HepG2 (cell line): ENCODE results near the gene C12orf43. TPM values are rescaled to one million over a fixed set of nuclear protein-coding genes. Genes with fewer than 3 reads are reported as not detected.

ENCODE experiments used
- CBFB ChIP-seq: sonication (generic); formaldehyde crosslinking; IDR thresholded peaks from 2 replicates; pipeline ENCODE4 v1.4.0; 2020; ENCODE audit warnings: missing genetic modification reagents
- MED13 ChIP-seq: sonication (generic); formaldehyde crosslinking; IDR thresholded peaks from 2 replicates; pipeline ENCODE4 v1.5.0; 2020; ENCODE audit warnings: missing genetic modification reagents
- PTBP1 ChIP-seq: fragments of 200-400 bp; formaldehyde crosslinking; IDR thresholded peaks from 2 replicates; pipeline ENCODE4 v1.6.1; 2018; ENCODE audit warnings: low read length, low read depth; ENCODE audit not compliant: poor library complexity, severe bottlenecking
- SIX4 ChIP-seq: sonication (generic); formaldehyde crosslinking; IDR thresholded peaks from 2 replicates; pipeline ENCODE4 v1.4.0; 2020; ENCODE audit warnings: missing genetic modification reagents
- ZC3H13 ChIP-seq: sonication (generic); formaldehyde crosslinking; IDR thresholded peaks from 2 replicates; pipeline ENCODE4 v1.8.1; 2023; ENCODE audit warnings: mild to moderate bottlenecking, missing genetic modification reagents, moderate library complexity
- ZFP82 ChIP-seq: sonication (generic); formaldehyde crosslinking; IDR thresholded peaks from 2 replicates; pipeline ENCODE4 v1.5.1; 2020; ENCODE audit warnings: mild to moderate bottlenecking, missing genetic modification reagents, borderline replicate concordance
- ZNF10 ChIP-seq: sonication (generic); formaldehyde crosslinking; IDR thresholded peaks from 2 replicates; pipeline ENCODE4 v1.4.0; 2020; ENCODE audit warnings: mild to moderate bottlenecking, low read depth, missing genetic modification reagents, borderline replicate concordance
- ZNF501 ChIP-seq: sonication (generic); formaldehyde crosslinking; IDR thresholded peaks from 2 replicates; pipeline ENCODE4 v1.5.1; 2020; ENCODE audit warnings: mild to moderate bottlenecking, moderate library complexity, missing genetic modification reagents
- ZNF670 ChIP-seq: sonication (generic); formaldehyde crosslinking; IDR thresholded peaks from 2 replicates; pipeline ENCODE4 v1.8.0; 2022; ENCODE audit warnings: mild to moderate bottlenecking, missing genetic modification reagents, borderline replicate concordance
- ZSCAN31 ChIP-seq: sonication (generic); formaldehyde crosslinking; IDR thresholded peaks from 2 replicates; pipeline ENCODE4 v1.5.0; 2020; ENCODE audit warnings: low read depth, mild to moderate bottlenecking, missing genetic modification reagents
- polyA plus RNA-seq, 8 experiments: library from polyadenylated mRNA; depleted of rRNA in 3 of 8; stranded (reverse) in 7 of 8; unstranded in 1 of 8; fragments of >200 nt; fragmentation: Illumina TruSeq in 4 of 8; extraction: Trizol in 4 of 8; gene quantifications; 2 replicates each; pipeline versions ENCODE4 v1.2.1 to v1.2.3, GENCODE V29; 2011 to 2016; ENCODE audit warnings: low read depth in 4 of 8, missing spikeins in 1 of 8, mixed read lengths in 1 of 8; ENCODE audit not compliant: insufficient read depth in 1 of 8
- total RNA-seq, 5 experiments: library from RNA; depleted of rRNA; stranded (reverse); fragments of >200 nt; fragmentation: Illumina TruSeq; extraction: Trizol; gene quantifications; 2 replicates each; pipeline ENCODE4 v1.2.3, GENCODE V29; 2016; ENCODE audit warnings: low read depth in 1 of 5
- TF ChIP-seq, protein P1 (sequence below): sonication (generic); formaldehyde crosslinking; IDR thresholded peaks from 2 replicates; pipeline ENCODE4 v1.4.0; 2020; ENCODE audit warnings: missing genetic modification reagents
- TF ChIP-seq, protein P2 (sequence below): sonication (generic); formaldehyde crosslinking; IDR thresholded peaks from 2 replicates; pipeline ENCODE4 v1.4.0; 2020; ENCODE audit warnings: missing genetic modification reagents
- TF ChIP-seq, protein P3 (sequence below): fragments of 450-650 bp; IDR thresholded peaks from 2 replicates; pipeline ENCODE4 v1.6.1; 2017; ENCODE audit warnings: mild to moderate bottlenecking
- TF ChIP-seq, protein P4 (sequence below): sonication (generic); formaldehyde crosslinking; IDR thresholded peaks from 2 replicates; pipeline ENCODE4 v1.8.0; 2022; ENCODE audit warnings: mild to moderate bottlenecking, missing genetic modification reagents, borderline replicate concordance
- TF ChIP-seq, protein P5 (sequence below), 2 experiments: sonication (generic) in 1 of 2; formaldehyde crosslinking in 1 of 2; IDR thresholded peaks; 2 replicates each; pipeline versions ENCODE4 v1.5.1 to v1.6.1; 2011 to 2020; ENCODE audit warnings: borderline replicate concordance in 1 of 2, low read depth in 1 of 2, low read length in 1 of 2, mild to moderate bottlenecking in 1 of 2, missing genetic modification reagents in 1 of 2, moderate library complexity in 1 of 2
- TF ChIP-seq, protein P6 (sequence below): sonication (generic); formaldehyde crosslinking; IDR thresholded peaks from 2 replicates; pipeline ENCODE4 v1.8.0; 2022; ENCODE audit warnings: missing genetic modification reagents, low read depth, mild to moderate bottlenecking, borderline replicate concordance

The C12orf43 gene
- total and polyA plus RNA-seq, 2 of the 13 experiments (the other 11 are each of a cell fraction or from before 2014, with no cell fraction given), result 7.9 to 11.1 TPM

DNA sequence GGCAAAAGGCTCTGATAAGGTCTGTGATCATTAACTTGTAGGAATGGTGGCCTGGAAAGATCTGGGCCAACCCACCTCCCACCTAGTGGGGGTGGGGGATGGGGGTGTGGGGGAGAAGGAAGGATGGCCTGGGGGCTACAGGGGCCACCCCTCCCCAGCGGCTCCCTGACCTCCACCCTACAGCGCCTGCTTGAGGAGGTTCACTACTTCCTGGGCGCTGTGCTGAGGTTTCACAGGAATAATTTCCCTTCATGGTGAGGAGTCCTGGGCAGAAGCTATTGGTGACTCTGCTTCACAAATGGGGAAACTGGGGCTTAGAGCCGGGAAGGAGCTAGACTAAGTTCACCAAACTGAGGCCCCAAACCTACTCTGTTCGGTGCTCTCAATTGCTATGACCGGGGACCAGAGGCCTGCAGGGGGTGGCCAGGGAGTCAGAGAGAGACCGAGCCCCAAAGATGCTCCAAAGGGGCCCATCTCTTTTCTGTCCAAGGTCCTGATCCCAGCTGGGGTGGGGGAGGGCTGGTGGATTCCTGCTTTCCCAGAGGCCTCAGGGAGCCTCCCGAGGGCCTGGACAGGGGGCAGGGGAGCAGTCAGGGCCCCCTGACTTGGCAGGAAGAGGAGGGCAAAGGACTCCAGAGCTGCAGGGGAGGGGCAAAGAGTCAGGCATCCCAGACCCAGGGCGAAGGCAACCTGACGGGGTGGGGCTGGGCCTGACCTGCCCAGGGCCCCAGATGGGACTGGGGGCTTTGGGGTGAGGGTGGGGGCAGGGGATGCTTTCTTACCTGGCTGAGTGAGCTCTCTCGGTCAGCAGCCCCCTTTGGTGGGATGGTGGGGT, 36.2 kb downstream of the C12orf43 start (continued):
- TF ChIP-seq, protein P1, sequence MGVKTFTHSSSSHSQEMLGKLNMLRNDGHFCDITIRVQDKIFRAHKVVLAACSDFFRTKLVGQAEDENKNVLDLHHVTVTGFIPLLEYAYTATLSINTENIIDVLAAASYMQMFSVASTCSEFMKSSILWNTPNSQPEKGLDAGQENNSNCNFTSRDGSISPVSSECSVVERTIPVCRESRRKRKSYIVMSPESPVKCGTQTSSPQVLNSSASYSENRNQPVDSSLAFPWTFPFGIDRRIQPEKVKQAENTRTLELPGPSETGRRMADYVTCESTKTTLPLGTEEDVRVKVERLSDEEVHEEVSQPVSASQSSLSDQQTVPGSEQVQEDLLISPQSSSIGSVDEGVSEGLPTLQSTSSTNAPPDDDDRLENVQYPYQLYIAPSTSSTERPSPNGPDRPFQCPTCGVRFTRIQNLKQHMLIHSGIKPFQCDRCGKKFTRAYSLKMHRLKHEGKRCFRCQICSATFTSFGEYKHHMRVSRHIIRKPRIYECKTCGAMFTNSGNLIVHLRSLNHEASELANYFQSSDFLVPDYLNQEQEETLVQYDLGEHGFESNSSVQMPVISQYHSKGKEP (CRISPR knock-in tag), result no peak
- peak; percentile 63; the same call in 1 of the 2 replicates for TF ChIP-seq SIX4 (CRISPR knock-in tag)
- peak; percentile 81 for TF ChIP-seq ZSCAN31 (CRISPR knock-in tag)
- TF ChIP-seq, protein P2, sequence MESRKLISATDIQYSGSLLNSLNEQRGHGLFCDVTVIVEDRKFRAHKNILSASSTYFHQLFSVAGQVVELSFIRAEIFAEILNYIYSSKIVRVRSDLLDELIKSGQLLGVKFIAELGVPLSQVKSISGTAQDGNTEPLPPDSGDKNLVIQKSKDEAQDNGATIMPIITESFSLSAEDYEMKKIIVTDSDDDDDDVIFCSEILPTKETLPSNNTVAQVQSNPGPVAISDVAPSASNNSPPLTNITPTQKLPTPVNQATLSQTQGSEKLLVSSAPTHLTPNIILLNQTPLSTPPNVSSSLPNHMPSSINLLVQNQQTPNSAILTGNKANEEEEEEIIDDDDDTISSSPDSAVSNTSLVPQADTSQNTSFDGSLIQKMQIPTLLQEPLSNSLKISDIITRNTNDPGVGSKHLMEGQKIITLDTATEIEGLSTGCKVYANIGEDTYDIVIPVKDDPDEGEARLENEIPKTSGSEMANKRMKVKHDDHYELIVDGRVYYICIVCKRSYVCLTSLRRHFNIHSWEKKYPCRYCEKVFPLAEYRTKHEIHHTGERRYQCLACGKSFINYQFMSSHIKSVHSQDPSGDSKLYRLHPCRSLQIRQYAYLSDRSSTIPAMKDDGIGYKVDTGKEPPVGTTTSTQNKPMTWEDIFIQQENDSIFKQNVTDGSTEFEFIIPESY (CRISPR knock-in tag), result no peak
- TF ChIP-seq, protein P3, sequence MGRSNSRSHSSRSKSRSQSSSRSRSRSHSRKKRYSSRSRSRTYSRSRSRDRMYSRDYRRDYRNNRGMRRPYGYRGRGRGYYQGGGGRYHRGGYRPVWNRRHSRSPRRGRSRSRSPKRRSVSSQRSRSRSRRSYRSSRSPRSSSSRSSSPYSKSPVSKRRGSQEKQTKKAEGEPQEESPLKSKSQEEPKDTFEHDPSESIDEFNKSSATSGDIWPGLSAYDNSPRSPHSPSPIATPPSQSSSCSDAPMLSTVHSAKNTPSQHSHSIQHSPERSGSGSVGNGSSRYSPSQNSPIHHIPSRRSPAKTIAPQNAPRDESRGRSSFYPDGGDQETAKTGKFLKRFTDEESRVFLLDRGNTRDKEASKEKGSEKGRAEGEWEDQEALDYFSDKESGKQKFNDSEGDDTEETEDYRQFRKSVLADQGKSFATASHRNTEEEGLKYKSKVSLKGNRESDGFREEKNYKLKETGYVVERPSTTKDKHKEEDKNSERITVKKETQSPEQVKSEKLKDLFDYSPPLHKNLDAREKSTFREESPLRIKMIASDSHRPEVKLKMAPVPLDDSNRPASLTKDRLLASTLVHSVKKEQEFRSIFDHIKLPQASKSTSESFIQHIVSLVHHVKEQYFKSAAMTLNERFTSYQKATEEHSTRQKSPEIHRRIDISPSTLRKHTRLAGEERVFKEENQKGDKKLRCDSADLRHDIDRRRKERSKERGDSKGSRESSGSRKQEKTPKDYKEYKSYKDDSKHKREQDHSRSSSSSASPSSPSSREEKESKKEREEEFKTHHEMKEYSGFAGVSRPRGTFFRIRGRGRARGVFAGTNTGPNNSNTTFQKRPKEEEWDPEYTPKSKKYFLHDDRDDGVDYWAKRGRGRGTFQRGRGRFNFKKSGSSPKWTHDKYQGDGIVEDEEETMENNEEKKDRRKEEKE, result no peak
- no peak for TF ChIP-seq CBFB (CRISPR knock-in tag)
- 0 out of 2 replicates have a peak, but pooled peaks have one; percentile 49 for TF ChIP-seq ZNF670
- TF ChIP-seq, protein P4, sequence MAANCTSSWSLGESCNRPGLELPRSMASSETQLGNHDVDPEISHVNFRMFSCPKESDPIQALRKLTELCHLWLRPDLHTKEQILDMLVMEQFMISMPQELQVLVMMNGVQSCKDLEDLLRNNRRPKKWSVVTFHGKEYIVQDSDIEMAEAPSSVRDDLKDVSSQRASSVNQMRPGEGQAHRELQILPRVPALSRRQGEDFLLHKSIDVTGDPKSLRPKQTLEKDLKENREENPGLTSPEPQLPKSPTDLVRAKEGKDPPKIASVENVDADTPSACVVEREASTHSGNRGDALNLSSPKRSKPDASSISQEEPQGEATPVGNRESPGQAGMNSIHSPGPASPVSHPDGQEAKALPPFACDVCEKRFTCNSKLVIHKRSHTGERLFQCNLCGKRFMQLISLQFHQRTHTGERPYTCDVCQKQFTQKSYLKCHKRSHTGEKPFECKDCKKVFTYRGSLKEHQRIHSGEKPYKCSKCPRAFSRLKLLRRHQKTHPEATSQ (CRISPR knock-in tag), result peak; percentile 88
- peak; percentile 43; the same call in 1 of the 2 replicates for TF ChIP-seq ZFP82
- TF ChIP-seq ZNF501 (CRISPR knock-in tag), result 0 out of 2 replicates have a peak, but pooled peaks have one; percentile 16
- TF ChIP-seq, protein P5, sequence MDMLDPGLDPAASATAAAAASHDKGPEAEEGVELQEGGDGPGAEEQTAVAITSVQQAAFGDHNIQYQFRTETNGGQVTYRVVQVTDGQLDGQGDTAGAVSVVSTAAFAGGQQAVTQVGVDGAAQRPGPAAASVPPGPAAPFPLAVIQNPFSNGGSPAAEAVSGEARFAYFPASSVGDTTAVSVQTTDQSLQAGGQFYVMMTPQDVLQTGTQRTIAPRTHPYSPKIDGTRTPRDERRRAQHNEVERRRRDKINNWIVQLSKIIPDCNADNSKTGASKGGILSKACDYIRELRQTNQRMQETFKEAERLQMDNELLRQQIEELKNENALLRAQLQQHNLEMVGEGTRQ (IDR thresholded peaks at IDR 0.05; ENCODE audit: low read depth, low read length), result no peak
- TF ChIP-seq, protein P5 (CRISPR knock-in tag; IDR thresholded peaks at IDR 0.05; ENCODE audit: borderline replicate concordance), result no peak; the same call in 1 of the 2 replicates
- TF ChIP-seq, protein P6, sequence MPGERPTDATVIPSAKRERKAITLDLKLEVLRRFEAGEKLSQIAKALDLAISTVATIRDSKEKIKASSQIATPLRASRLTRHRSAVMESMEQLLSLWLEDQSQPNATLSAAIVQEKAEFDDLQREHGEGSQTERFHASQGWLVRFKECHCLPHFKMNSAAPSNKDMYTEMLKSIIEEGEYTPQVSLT, result no peak
- TF ChIP-seq PTBP1, result no peak
- TF ChIP-seq ZC3H13 (CRISPR knock-in tag), result peak; percentile 77
- peak; percentile 80; the same call in 1 of the 2 replicates for TF ChIP-seq MED13 (CRISPR knock-in tag)
- TF ChIP-seq ZNF10, result no peak
